Left ventricle myocardium superior (tissue), 1 donor: Measurements from ENCODE around the gene ANKS1A. TPM values are rescaled to one million over a fixed set of nuclear protein-coding genes. Genes with fewer than 3 reads are reported as not detected.

Experiments used
- ATAC-seq: fragments of 200-7000 bp; cut with Tn5 transposase; one replicate; pipeline ENCODE4 v1.9.1; 2020; ENCODE audit warnings: mild to moderate bottlenecking, moderate library complexity
- DNase-seq: peaks from one replicate; pipeline ENCODE4 v3.0.0-alpha.2; 2020
- intact Hi-C: fragments of 100-400 bp; cut with micrococcal nuclease; formaldehyde crosslinking; loops from one replicate; pipeline ENCODE4 v1.11.0; 2022
- total RNA-seq: library from RNA; stranded (reverse); fragmentation: NEBNext Ultra II Directional; extraction: Animal tissue kit (Norgen Biotek cat#: 25700); gene quantifications from one replicate; pipeline ENCODE4 v1.2.1, GENCODE V29; 2021
- donor health status: DM: no; HTN: yes; CAD: no; lungs with severe emphysema.

The ANKS1A gene
- total RNA-seq, 1 donor from 2014 or later: 29.1 TPM

GRCh38 chr6:35084041-35084491 lies 195.0 kb downstream of the ANKS1A start:
- DNase-seq (no peak), ATAC-seq (no peak)
- intact Hi-C loops: no loop called here

- intact Hi-C loops: no loop called here
- DNase-seq (no peak), ATAC-seq (no peak)
Observed at GRCh38 chr6:35084511-35085203, 195.6 kb downstream of the ANKS1A start.

- intact Hi-C loops: no loop called here
- no peak for ATAC-seq
- no peak for DNase-seq
Observed at GRCh38 chr6:35085359-35086281, 196.6 kb downstream of the ANKS1A start.

- intact Hi-C loops: no loop called here
- DNase-seq (no peak), ATAC-seq (no peak)
Observed at GRCh38 chr6:35086282-35086632, 197.2 kb downstream of the ANKS1A start.

GRCh38 chr6:35086636-35087360 lies 197.7 kb downstream of the ANKS1A start:
- ATAC-seq: peak; percentile 11
- DNase-seq: no peak
- intact Hi-C loops: no loop called here

- intact Hi-C loops: no loop called here
- DNase-seq (peak; percentile 66), ATAC-seq (peak; percentile 76)
Observed at GRCh38 chr6:35087361-35088280, 198.6 kb downstream of the ANKS1A start.

GRCh38 chr6:35088281-35089215 lies 199.5 kb downstream of the ANKS1A start:
- intact Hi-C loops: no loop called here
- DNase-seq (no peak), ATAC-seq (no peak)

- DNase-seq (no peak), ATAC-seq (no peak)
- intact Hi-C loops: no loop called here
Observed at GRCh38 chr6:35089216-35089934, 200.3 kb downstream of the ANKS1A start.

GRCh38 chr6:35089935-35090505 lies 201.0 kb downstream of the ANKS1A start:
- intact Hi-C loops: no loop called here
- no peak for ATAC-seq

GRCh38 chr6:35090734-35091133 lies 201.7 kb downstream of the ANKS1A start:
- intact Hi-C loops: no loop called here
- ATAC-seq: no peak
- no peak for DNase-seq

More at GRCh38 chr6:35089935-35090505, 201.0 kb downstream of the ANKS1A start:
- no peak for DNase-seq

- intact Hi-C loops: no loop called here
- no peak for DNase-seq
- ATAC-seq: no peak
Observed at GRCh38 chr6:35091346-35092083, 202.5 kb downstream of the ANKS1A start.

- DNase-seq: no peak
- intact Hi-C loops: no loop called here
- peak; percentile 34 for ATAC-seq
Observed at GRCh38 chr6:35092362-35093117, 203.5 kb downstream of the ANKS1A start.

- intact Hi-C loops: no loop called here
Observed at GRCh38 chr6:35093118-35093445, 204.0 kb downstream of the ANKS1A start.

GRCh38 chr6:35093783-35094182 lies 204.7 kb downstream of the ANKS1A start:
- DNase-seq: no peak
- no peak for ATAC-seq
- intact Hi-C loops: no loop called here

More at GRCh38 chr6:35093118-35093445, 204.0 kb downstream of the ANKS1A start:
- no peak for ATAC-seq
- DNase-seq: no peak

GRCh38 chr6:35094183-35094582 lies 205.1 kb downstream of the ANKS1A start:
- intact Hi-C loops: no loop called here
- no peak for ATAC-seq
- DNase-seq: no peak
